Measurements from ENCODE around the gene ZNF768. TPM values are rescaled to one million over a fixed set of nuclear protein-coding genes. Genes with fewer than 3 reads are reported as not detected.

ZNF768 gene
- total RNA-seq, 1 experiment from 2014 or later = 64.2 TPM

- intact Hi-C loops (cut with micrococcal nuclease; ENCODE audit: unreplicated experiment) = loop anchor here (10.0 kb wide), 1 partner anchor 207 kb away; the partner anchor contains the start of genes CFAP119 and RNF40
- H3K4me3 ChIP-seq = peak overlapping the region; percentile 88
- BruUV-seq (replicated peaks) = no TSS peak
- no peaks in the 10 kb centered on the region for H3K36me3 ChIP-seq (ENCODE audit: low read depth)
- no peak for DNase-seq
- H3K27ac ChIP-seq = peak overlapping the region; percentile 64
- no peaks in the 10 kb centered on the region for H4K20me1 ChIP-seq (ENCODE audit: insufficient read depth)
- TF ChIP-seq EZH2 (IDR thresholded peaks at IDR 0.05; ENCODE audit: low read depth) (no peak), CTCF (conservative IDR thresholded peaks at IDR 0.05) (no peak; the same call in 1 of the 2 replicates)
- H3K9me3 ChIP-seq (ENCODE audit: insufficient read depth, low read depth) = no peaks in the 10 kb centered on the region
- peak overlapping the region; percentile 89 for H2AFZ ChIP-seq
- ChIA-PET POLR2A (ENCODE audit: unreplicated experiment) (interaction anchor here (0.7 kb wide), 1 partner anchor 163 kb away, joined by 3 read pairs; no protein-coding TSS in a partner anchor), CTCF (interaction anchor here (0.6 to 2.8 kb wide), 3 partner anchors 23 to 128 kb away, joined by 3 to 25 read pairs (median 12); partner anchors contain the start of genes DCTPP1 and ZNF747)
- H3K4me2 ChIP-seq = peak overlapping the region; percentile 96
- H3K27me3 ChIP-seq (ENCODE audit: insufficient read depth, low read depth) = no peaks in the 10 kb centered on the region
- H3F3A ChIP-seq (ENCODE audit: insufficient read depth, low read depth) = peaks cover 25% of the 10 kb centered on the region; the same call in 1 of the 2 replicates
- no peaks in the 10 kb centered on the region for H3K9me2 ChIP-seq (ENCODE audit: insufficient read depth)
- peaks cover 19% of the 10 kb centered on the region for H3K79me2 ChIP-seq (ENCODE audit: low read depth)
- H3K4me1 ChIP-seq (replicated peaks; ENCODE audit: insufficient read depth) = peaks cover 19% of the 10 kb centered on the region
Measured at GRCh38 chr16:30557707-30557956, 31.3 kb upstream of the ZNF768 start.

- Histone ChIP-seq H4K20me1 (ENCODE audit: insufficient read depth) (no peaks in the 10 kb centered on the region), H3K36me3 (ENCODE audit: low read depth) (no peaks in the 10 kb centered on the region), H3K9me3 (ENCODE audit: insufficient read depth, low read depth) (no peaks in the 10 kb centered on the region), H2AFZ (no peak overlapping the region), H3K9me2 (ENCODE audit: insufficient read depth) (no peaks in the 10 kb centered on the region), H3K4me2 (no peak overlapping the region), H3F3A (ENCODE audit: insufficient read depth, low read depth) (peaks cover 29% of the 10 kb centered on the region; the same call in 1 of the 2 replicates), H3K27me3 (ENCODE audit: insufficient read depth, low read depth) (no peaks in the 10 kb centered on the region), H3K4me1 (replicated peaks; ENCODE audit: insufficient read depth) (peaks cover 17% of the 10 kb centered on the region), H3K4me3 (no peak overlapping the region), H3K79me2 (ENCODE audit: low read depth) (peaks cover 19% of the 10 kb centered on the region), H3K27ac (no peak overlapping the region)
- POLR2A ChIA-PET (ENCODE audit: unreplicated experiment) = no interaction called here
- DNase-seq = no peak
- BruUV-seq (replicated peaks) = no TSS peak
- CTCF ChIA-PET = no interaction called here
- intact Hi-C loops (cut with micrococcal nuclease; ENCODE audit: unreplicated experiment) = loop anchor here (10.0 kb wide), 1 partner anchor 209 kb away; the partner anchor contains the start of genes CFAP119 and RNF40
- no peak for TF ChIP-seq EZH2 (IDR thresholded peaks at IDR 0.05; ENCODE audit: low read depth)
- no peak for TF ChIP-seq CTCF (conservative IDR thresholded peaks at IDR 0.05)
Measured at GRCh38 chr16:30556125-30556473, 29.7 kb upstream of the ZNF768 start.

- H3K9me3 ChIP-seq (ENCODE audit: insufficient read depth, low read depth) = no peaks in the 10 kb centered on the region
- H4K20me1 ChIP-seq (ENCODE audit: insufficient read depth) = no peaks in the 10 kb centered on the region
- ChIA-PET POLR2A (ENCODE audit: unreplicated experiment) (no interaction called here), CTCF (interaction anchor here (1.6 kb wide), 1 partner anchor 21 kb away, joined by 6 read pairs; the partner anchor contains the start of gene ZNF747)
- H2AFZ ChIP-seq = no peak overlapping the region
- no peaks in the 10 kb centered on the region for H3K27me3 ChIP-seq (ENCODE audit: insufficient read depth, low read depth)
- no peak for TF ChIP-seq EZH2 (IDR thresholded peaks at IDR 0.05; ENCODE audit: low read depth)
- no peak overlapping the region for H3K4me3 ChIP-seq
- H3F3A ChIP-seq (ENCODE audit: insufficient read depth, low read depth) = peaks cover 29% of the 10 kb centered on the region; the same call in 1 of the 2 replicates
- H3K79me2 ChIP-seq (ENCODE audit: low read depth) = peaks cover 19% of the 10 kb centered on the region
- H3K4me1 ChIP-seq (replicated peaks; ENCODE audit: insufficient read depth) = peaks cover 14% of the 10 kb centered on the region
- DNase-seq = no peak
- intact Hi-C loops (cut with micrococcal nuclease; ENCODE audit: unreplicated experiment) = loop anchor here (10.0 kb wide), 1 partner anchor 209 kb away; the partner anchor contains the start of genes CFAP119 and RNF40
- H3K36me3 ChIP-seq (ENCODE audit: low read depth) = no peaks in the 10 kb centered on the region
- no TSS peak for BruUV-seq (replicated peaks)
- H3K9me2 ChIP-seq (ENCODE audit: insufficient read depth) = no peaks in the 10 kb centered on the region
- no peak overlapping the region for H3K4me2 ChIP-seq
- H3K27ac ChIP-seq = no peak overlapping the region
Measured at GRCh38 chr16:30555315-30556124, 29.2 kb upstream of the ZNF768 start.
